SK-N-SH (cell line): ENCODE data around the gene STX16. TPM values are rescaled to one million over a fixed set of nuclear protein-coding genes. Genes with fewer than 3 reads are reported as not detected.

Source experiments
- CTCF ChIA-PET: fragments of 300-600, 350-600 bp; formaldehyde crosslinking; extraction: SDS; loops from one replicate; lab custom pipeline; 2021; lab: Yijun Ruan, JAX
- POLR2A ChIA-PET: fragments of 350-600 bp; sonication (Branson Sonifier 250); formaldehyde crosslinking; extraction: SDS; loops from one replicate; lab custom pipeline; 2020; ENCODE audit warnings: antibody characterized with exemption, inconsistent platforms; lab: Yijun Ruan, JAX
- DNase-seq: peaks from one replicate; pipeline ENCODE4 v3.0.0; 2012
- H2AFZ ChIP-seq: fragments of 200-600 bp; sonication (generic); 2 replicates; pipeline ENCODE4 v1.8.1; 2016; ENCODE audit warnings: antibody characterized with exemption, mild to moderate bottlenecking, low read depth
- H3F3A ChIP-seq: fragments of 200-600 bp; sonication (generic); replicated peaks from 2 replicates; pipeline ENCODE3; 2016; ENCODE audit warnings: antibody characterized with exemption, mild to moderate bottlenecking; ENCODE audit not compliant: insufficient read depth
- H3K27ac ChIP-seq, 2 experiments: fragments of 200-500 bp in 1 of 2; fragments of 200-600 bp in 1 of 2; sonication (Bioruptor generic) in 1 of 2; sonication (generic), shearing (Covaris generic) in 1 of 2; 2 replicates each; pipeline versions ENCODE4 v1.5.1 to v1.6.1; 2014 to 2016; ENCODE audit warnings: low read depth in 2 of 2, inconsistent platforms in 1 of 2, low read length in 1 of 2, mild to moderate bottlenecking in 1 of 2, mixed read lengths in 1 of 2
- H3K27me3 ChIP-seq: fragments of 200-600 bp; sonication (generic), shearing (Covaris generic); 2 replicates; pipeline ENCODE4 v1.6.1; 2016; ENCODE audit warnings: mixed run types; ENCODE audit not compliant: insufficient read depth
- H3K36me3 ChIP-seq, 2 experiments: fragments of 200-500 bp in 1 of 2; fragments of 200-600 bp in 1 of 2; sonication (Bioruptor generic) in 1 of 2; sonication (generic) in 1 of 2; replicated peaks in 1 of 2; 2 replicates each; pipeline versions ENCODE3 to v1.5.1; 2014 to 2016; ENCODE audit warnings: low read length in 1 of 2, mild to moderate bottlenecking in 1 of 2; ENCODE audit not compliant: insufficient read depth in 2 of 2, control insufficient read depth in 1 of 2
- H3K4me1 ChIP-seq, 2 experiments: fragments of 200-500 bp in 1 of 2; fragments of 200-600 bp in 1 of 2; sonication (Bioruptor generic) in 1 of 2; sonication (generic), shearing (Covaris generic) in 1 of 2; 2 replicates each; pipeline versions ENCODE4 v1.5.1 to v1.6.1; 2014 to 2016; ENCODE audit warnings: low read depth in 1 of 2, low read length in 1 of 2, mixed run types in 1 of 2; ENCODE audit not compliant: insufficient read depth in 2 of 2, control insufficient read depth in 1 of 2
- H3K4me2 ChIP-seq: fragments of 200-600 bp; sonication (generic), shearing (Covaris generic); 2 replicates; pipeline ENCODE4 v1.6.1; 2017; ENCODE audit warnings: mixed run types
- H3K4me3 ChIP-seq, 2 experiments: fragments of 200-500 bp in 1 of 2; fragments of 200-600 bp in 1 of 2; sonication (Bioruptor generic) in 1 of 2; sonication (generic), shearing (Covaris generic) in 1 of 2; 2 replicates each; pipeline versions ENCODE4 v1.5.1 to v1.8.1; 2014 to 2016; ENCODE audit warnings: low read depth in 2 of 2, inconsistent platforms in 1 of 2, low read length in 1 of 2, mild to moderate bottlenecking in 1 of 2, mixed read lengths in 1 of 2, moderate library complexity in 1 of 2
- H3K79me2 ChIP-seq: fragments of 200-600 bp; sonication (generic); 2 replicates; pipeline ENCODE4 v1.8.1; 2017; ENCODE audit warnings: mild to moderate bottlenecking; ENCODE audit not compliant: insufficient read depth
- H3K9ac ChIP-seq: fragments of 200-600 bp; sonication (generic); 2 replicates; pipeline ENCODE4 v1.6.1; 2017; ENCODE audit warnings: mixed run types
- H3K9me2 ChIP-seq: fragments of 200-600 bp; sonication (generic); 2 replicates; pipeline ENCODE4 v1.6.1; 2017; ENCODE audit warnings: mixed run types
- H3K9me3 ChIP-seq: fragments of 200-600 bp; sonication (generic); 2 replicates; pipeline ENCODE4 v1.6.1; 2017; ENCODE audit warnings: mixed run types, mild to moderate bottlenecking, moderate library complexity
- H4K20me1 ChIP-seq: fragments of 200-600 bp; sonication (generic); 2 replicates; pipeline ENCODE4 v1.6.1; 2017; ENCODE audit warnings: mild to moderate bottlenecking, mixed run types; ENCODE audit not compliant: insufficient read depth
- CHD2 ChIP-seq: fragments of 150-350 bp; IDR thresholded peaks from 2 replicates; pipeline ENCODE4 v1.6.1; 2018; ENCODE audit warnings: low read length; ENCODE audit not compliant: partially characterized antibody
- CTCF ChIP-seq: fragments of 200-600 bp; sonication (generic); IDR thresholded peaks from 2 replicates; pipeline ENCODE4 v1.6.1; 2017; ENCODE audit warnings: antibody characterized with exemption, mild to moderate bottlenecking, moderate library complexity
- ELF1 ChIP-seq: IDR thresholded peaks from 2 replicates; pipeline ENCODE4 v1.4.0; 2012
- EP300 ChIP-seq, 2 experiments: IDR thresholded peaks; 2 replicates each; pipeline versions ENCODE4 v1.4.0 to v1.6.1; 2012; ENCODE audit warnings: borderline replicate concordance in 1 of 2, low read depth in 1 of 2, low read length in 1 of 2
- EZH2phosphoT487 ChIP-seq: fragments of 200-600 bp; sonication (generic); IDR thresholded peaks from 2 replicates; pipeline ENCODE4 v1.6.1; 2017; ENCODE audit warnings: low read depth, mixed run types, mild to moderate bottlenecking, antibody characterized with exemption, moderate library complexity, borderline replicate concordance
- FOXM1 ChIP-seq: IDR thresholded peaks from 2 replicates; pipeline ENCODE4 v1.4.0; 2012; ENCODE audit warnings: low read depth, mild to moderate bottlenecking
- GATA2 ChIP-seq: sonication (generic); formaldehyde crosslinking; IDR thresholded peaks from 2 replicates; pipeline ENCODE4 v1.5.0; 2020; ENCODE audit warnings: mild to moderate bottlenecking, missing genetic modification reagents
- MAX ChIP-seq: IDR thresholded peaks from 2 replicates; pipeline ENCODE4 v1.4.0; 2012; ENCODE audit warnings: low read depth
- MEF2A ChIP-seq: IDR thresholded peaks from 2 replicates; pipeline ENCODE4 v1.4.0; 2012; ENCODE audit warnings: low read depth, borderline replicate concordance
- MXI1 ChIP-seq: IDR thresholded peaks from 2 replicates; pipeline ENCODE4 v1.6.1; 2012; ENCODE audit warnings: mild to moderate bottlenecking, low read depth, low read length, improper control_type of control experiment
- NFIC ChIP-seq: IDR thresholded peaks from 2 replicates; pipeline ENCODE4 v1.4.0; 2012; ENCODE audit warnings: borderline replicate concordance
- NRF1 ChIP-seq: IDR thresholded peaks from 2 replicates; pipeline ENCODE4 v1.6.1; 2012; ENCODE audit warnings: low read depth, mild to moderate bottlenecking, low read length
- POLR2AphosphoS5 ChIP-seq: IDR thresholded peaks from 2 replicates; pipeline ENCODE4 v1.6.1; 2012; ENCODE audit warnings: low read depth, low read length
- RAD21 ChIP-seq: IDR thresholded peaks from 2 replicates; pipeline ENCODE4 v1.6.1; 2012; ENCODE audit warnings: mild to moderate bottlenecking, low read length
- REST ChIP-seq: IDR thresholded peaks from 2 replicates; pipeline ENCODE4 v1.6.1; 2012; ENCODE audit warnings: mild to moderate bottlenecking, low read depth, low read length, moderate library complexity
- RXRA ChIP-seq: IDR thresholded peaks from 2 replicates; pipeline ENCODE4 v1.4.0; 2012; ENCODE audit warnings: low read depth, mild to moderate bottlenecking, borderline replicate concordance
- TCF12 ChIP-seq: IDR thresholded peaks from 2 replicates; pipeline ENCODE4 v1.4.0; 2012
- YY1 ChIP-seq: IDR thresholded peaks from 2 replicates; pipeline ENCODE4 v1.4.0; 2012; ENCODE audit warnings: low read depth, mild to moderate bottlenecking
- WGBS: methylation state at CpG from one replicate; pipeline ENCODE4 v1.1.6; 2017; ENCODE audit warnings: low lambda C conversion rate; 5-methylcytosine and 5-hydroxymethylcytosine counted together
- polyA plus RNA-seq, 3 experiments: library from polyadenylated mRNA; depleted of rRNA; stranded (reverse); fragments of >200 nt; gene quantifications; 2 replicates each; pipeline ENCODE4 v1.2.3, GENCODE V29; 2012

Gene STX16
- polyA plus RNA-seq, 1 of the 3 experiments (the other 2 are of a cell fraction): 63.8 TPM

GRCh38 chr20:58616411-58616810 lies 34.7 kb upstream of the STX16 start:
- H3K27ac ChIP-seq: no peak overlapping the region
- H3K79me2 ChIP-seq: no peaks in the 10 kb centered on the region
- DNase-seq: no peak
- no peaks in the 10 kb centered on the region for H3F3A ChIP-seq
- no peaks in the 10 kb centered on the region for H3K27me3 ChIP-seq
- CTCF ChIA-PET: no interaction called here
- no peaks in the 10 kb centered on the region for H3K36me3 ChIP-seq
- POLR2A ChIA-PET: no interaction called here
- H3K9ac ChIP-seq: no peak overlapping the region
- WGBS: 82% methylated on average over 4 of the region's 7 CpGs
- no peak overlapping the region for H3K4me3 ChIP-seq
- H2AFZ ChIP-seq: no peak overlapping the region
- peaks cover 0 to 8% of the 10 kb centered on the region in 2 experiments; a peak in 2 of 4 replicates for H3K4me1 ChIP-seq
- H3K9me3 ChIP-seq: peaks cover 3% of the 10 kb centered on the region; the same call in 1 of the 2 replicates
- no peak for TF ChIP-seq EZH2phosphoT487
- TF ChIP-seq CTCF: no peak
- no peak for TF ChIP-seq RAD21
- no peak for TF ChIP-seq NRF1
- no peak for TF ChIP-seq RXRA
- TF ChIP-seq EP300 (IDR thresholded peaks at IDR 0.05; ENCODE audit: borderline replicate concordance in 1 of 2, low read depth in 1 of 2, low read length in 1 of 2): no peak
- no peak for TF ChIP-seq CHD2
- TF ChIP-seq NFIC: no peak
- TF ChIP-seq REST: no peak
- no peak for TF ChIP-seq MEF2A
- no peak for TF ChIP-seq GATA2 (CRISPR knock-in tag)
- TF ChIP-seq MXI1: no peak
- TF ChIP-seq FOXM1: no peak
- TF ChIP-seq MAX: no peak
- no peak for TF ChIP-seq YY1
- no peak for TF ChIP-seq TCF12
- TF ChIP-seq POLR2AphosphoS5: no peak
- no peak for TF ChIP-seq ELF1
- no peaks in the 10 kb centered on the region for H3K9me2 ChIP-seq
- no peaks in the 10 kb centered on the region for H4K20me1 ChIP-seq
- no peak overlapping the region for H3K4me2 ChIP-seq
